HG02973 (cell line): Measurements from ENCODE around the gene ADAMTS14.
"Not testable (repeated sequence)": the region's sequence is repeated elsewhere in the genome, so short reads cannot be mapped to it uniquely, and the experiment has no call there.

Source experiments
- ATAC-seq: cut with Tn5 transposase; IDR thresholded peaks from one replicate; pipeline ENCODE4 v1.9.1; 2021; ENCODE audit warnings: moderate library complexity; ENCODE audit not compliant: unreplicated experiment

The ADAMTS14 gene

GRCh38 chr10:70655316-70655715 lies 17.0 kb upstream of the ADAMTS14 start:
- no peak for ATAC-seq

- ATAC-seq: no peak
These were observed 15.8 kb upstream of the ADAMTS14 start for GRCh38 chr10:70656489-70656888.

- ATAC-seq: no peak
These were observed 15.3 kb upstream of the ADAMTS14 start for GRCh38 chr10:70657041-70657440.

GRCh38 chr10:70658582-70659136 lies 13.6 kb upstream of the ADAMTS14 start:
- ATAC-seq: no peak

- no peak for ATAC-seq
These were observed 13.0 kb upstream of the ADAMTS14 start for GRCh38 chr10:70659306-70659705.

- no peak for ATAC-seq
These were observed 11.6 kb upstream of the ADAMTS14 start for GRCh38 chr10:70660722-70661121.

- ATAC-seq: no peak
These were observed 10.5 kb upstream of the ADAMTS14 start for GRCh38 chr10:70661623-70662361.

- no peak for ATAC-seq
These were observed 9.7 kb upstream of the ADAMTS14 start for GRCh38 chr10:70662362-70663220.

GRCh38 chr10:70663458-70664409 lies 8.6 kb upstream of the ADAMTS14 start:
- ATAC-seq: not testable (repeated sequence)

- ATAC-seq: no peak
These were observed 7.6 kb upstream of the ADAMTS14 start for GRCh38 chr10:70664702-70665195.

- no peak for ATAC-seq
These were observed 5.1 kb upstream of the ADAMTS14 start for GRCh38 chr10:70666960-70667798.

- not testable (repeated sequence) for ATAC-seq
These were observed 4.5 kb upstream of the ADAMTS14 start for GRCh38 chr10:70667818-70668217.

GRCh38 chr10:70668454-70668970 lies 3.8 kb upstream of the ADAMTS14 start:
- no peak for ATAC-seq

GRCh38 chr10:70669015-70669414 lies 3.3 kb upstream of the ADAMTS14 start:
- ATAC-seq: no peak

GRCh38 chr10:70669732-70670317 lies 2.5 kb upstream of the ADAMTS14 start:
- ATAC-seq: no peak

GRCh38 chr10:70671619-70672164 lies 614 bp upstream of the ADAMTS14 start:
- ATAC-seq: no peak

- no peak for ATAC-seq
These were observed 980 bp downstream of the ADAMTS14 start for GRCh38 chr10:70673043-70673928.
